Activated CD4-positive, alpha-beta T cell treated with anti-CD3 and anti-CD28 coated beads, Interleukin-2, amount 50 U/mL, for 4 hours (primary cell): ENCODE results near the gene RHOC.
A peak's percentile ranks its signal among the peaks of the same experiment; 100 is the strongest.
"Not testable (repeated sequence)": the region's sequence is repeated elsewhere in the genome, so short reads cannot be mapped to it uniquely, and the experiment has no call there.

Experiments
- DNase-seq, 2 experiments: peaks; one replicate each; pipeline ENCODE4 v3.0.0-alpha.2; 2020

Gene RHOC

GRCh38 chr1:112706505-112707220 is at the start of gene RHOC:
TSS of gene RHOC (minus strand) at chr1:112707127. CDS start at chr1:112703799, 3,328 bp downstream.
- DNase-seq: no peak

DNA sequence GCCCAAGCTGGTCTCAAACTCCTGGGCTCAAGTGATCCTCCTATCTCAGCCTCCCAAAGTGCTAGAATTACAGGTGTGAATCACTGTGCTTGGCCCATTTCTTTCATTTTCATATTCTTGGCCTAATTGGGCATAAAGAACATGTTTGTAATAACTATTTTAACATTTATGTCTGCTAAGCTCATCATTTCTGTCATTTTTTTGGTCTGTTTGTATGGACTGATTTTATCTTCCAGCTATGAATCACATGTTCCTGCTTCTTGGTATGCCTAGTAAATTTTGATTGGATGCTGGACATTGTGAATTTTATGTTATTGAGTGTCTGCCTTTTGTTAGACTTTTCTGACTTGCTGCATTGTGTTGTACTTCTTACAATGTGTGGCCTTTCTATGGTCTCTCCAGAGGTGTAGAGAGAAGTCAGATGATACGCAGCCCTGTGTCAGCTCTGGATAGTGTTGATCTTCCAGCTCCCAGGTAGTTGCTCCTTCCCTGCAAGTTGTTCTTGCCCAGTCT is 47.2 kb upstream of the RHOC start:
- DNase-seq: no peak

GRCh38 chr1:112748396-112748795 is 41.5 kb upstream of the RHOC start:
- DNase-seq: no peak

- no peak for DNase-seq
These were observed 37.2 kb upstream of the RHOC start for GRCh38 chr1:112744009-112744578.

DNA sequence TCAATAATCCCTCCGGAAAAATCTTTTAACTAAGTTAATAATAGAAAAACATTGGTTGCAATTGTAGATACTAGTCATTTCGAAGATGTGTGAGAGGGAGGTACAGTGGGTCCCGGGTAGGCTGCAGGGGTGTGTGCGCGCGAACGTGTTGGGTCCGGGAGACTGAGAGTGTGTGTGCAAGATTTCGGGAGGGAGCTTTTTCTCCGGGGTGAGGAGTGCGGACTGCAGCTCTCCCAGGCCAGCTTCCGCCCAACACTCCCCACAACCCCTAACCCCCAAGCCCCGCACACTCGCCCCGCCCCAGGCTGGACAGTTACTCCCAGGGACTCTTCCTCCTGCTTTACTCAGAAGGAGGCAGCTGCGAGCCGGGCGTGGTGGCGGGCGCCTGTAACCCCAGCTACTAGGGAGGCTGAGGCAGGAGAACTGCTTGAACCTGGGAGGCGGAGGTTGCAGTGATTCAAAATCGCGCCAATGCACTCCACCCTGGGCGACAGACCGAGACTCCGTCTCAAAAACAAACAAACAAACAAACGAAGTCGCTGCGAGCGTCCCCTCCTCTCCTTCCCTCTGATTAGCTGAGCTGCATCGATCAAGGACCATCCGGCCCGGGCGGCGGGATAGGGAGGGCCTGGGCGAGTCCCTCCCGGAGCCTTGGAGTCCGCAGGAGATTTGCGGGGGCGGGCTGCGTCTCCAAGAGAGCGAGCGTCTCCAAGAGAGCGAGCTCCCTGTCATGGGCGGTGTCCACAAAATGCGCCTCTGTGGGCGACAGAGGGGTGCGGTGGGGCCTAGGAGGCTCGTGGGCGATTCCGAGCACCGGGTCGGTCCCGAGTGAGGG is 36.5 kb upstream of the RHOC start:
- no peak for DNase-seq

- DNase-seq: no peak
These were observed 30.6 kb upstream of the RHOC start for GRCh38 chr1:112737573-112737972.

- DNase-seq: no peak
These were observed 28.8 kb upstream of the RHOC start for GRCh38 chr1:112735752-112736151.

DNA sequence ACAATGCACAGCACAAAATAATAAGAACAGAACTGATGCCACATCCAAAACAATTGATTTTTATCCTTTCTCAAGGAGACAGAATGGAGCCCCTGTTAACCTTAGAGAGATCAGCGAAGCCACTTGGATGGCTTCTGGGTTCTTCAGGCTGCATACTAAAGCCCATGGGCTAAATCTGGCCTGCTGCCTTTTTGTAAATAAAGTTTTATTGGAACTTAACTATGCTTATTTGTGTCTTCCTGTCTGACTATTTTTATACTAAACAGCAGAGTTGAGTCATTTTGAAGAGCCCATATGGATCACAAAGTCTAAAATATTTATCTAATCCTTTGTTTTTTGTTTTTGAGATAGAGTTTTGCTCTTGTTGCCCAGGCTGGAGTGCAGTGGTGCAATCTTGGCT is 24.5 kb upstream of the RHOC start:
- DNase-seq: no peak

DNA sequence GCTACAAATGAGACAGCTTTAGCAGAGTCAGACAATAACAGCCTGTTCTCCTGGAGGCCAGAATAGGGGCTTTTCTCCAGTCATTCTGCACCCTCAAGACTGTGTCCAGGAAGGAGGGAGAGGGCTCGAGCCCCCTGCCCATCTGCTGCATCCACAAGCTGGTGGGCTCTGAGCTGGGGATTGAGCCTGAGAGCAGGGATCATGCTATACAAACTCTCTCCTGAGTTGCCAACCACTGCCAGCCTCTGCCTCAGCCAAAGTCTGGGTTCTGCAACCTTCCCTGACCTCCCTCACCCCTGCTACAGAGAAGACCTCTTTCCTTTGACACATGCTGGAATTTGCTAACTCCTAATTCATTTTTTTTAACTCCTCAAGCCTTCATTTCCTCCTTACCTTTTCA is 23.0 kb upstream of the RHOC start:
- no peak for DNase-seq

GRCh38 chr1:112729011-112729410 is 22.1 kb upstream of the RHOC start:
- not testable (repeated sequence) for DNase-seq

DNA sequence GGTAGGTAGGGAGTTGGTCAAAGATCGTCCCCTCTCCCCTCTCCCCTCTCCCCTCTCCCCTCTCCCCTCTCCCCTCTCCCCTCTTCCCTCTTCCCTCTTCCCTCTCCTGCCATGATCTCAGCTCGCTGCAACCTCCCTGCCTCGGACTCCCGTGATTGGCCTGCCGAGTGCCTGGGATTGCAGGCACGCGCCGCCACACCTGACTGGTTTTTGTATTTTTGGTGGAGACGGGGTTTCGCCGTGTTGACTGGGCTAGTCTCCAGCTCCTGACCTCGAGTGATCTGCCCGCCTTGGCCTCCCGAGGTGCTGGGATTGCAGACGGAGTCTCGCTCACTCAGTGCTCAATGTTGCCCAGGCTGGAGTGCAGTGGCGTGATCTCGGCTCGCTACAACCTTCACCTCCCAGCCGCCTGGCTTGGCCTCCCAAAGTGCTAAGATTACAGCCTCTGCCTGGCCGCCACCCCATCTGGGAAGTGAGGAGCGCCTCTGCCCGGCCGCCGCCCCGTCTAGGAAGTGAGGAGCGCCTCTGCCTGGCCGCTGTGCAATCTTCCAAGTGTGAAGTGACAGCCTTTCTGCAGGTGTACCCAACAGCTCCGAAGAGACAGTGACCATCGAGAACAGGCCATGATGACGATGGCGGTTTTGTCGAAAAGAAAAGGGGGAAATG is 21.5 kb upstream of the RHOC start:
- DNase-seq: not testable (repeated sequence)

DNA sequence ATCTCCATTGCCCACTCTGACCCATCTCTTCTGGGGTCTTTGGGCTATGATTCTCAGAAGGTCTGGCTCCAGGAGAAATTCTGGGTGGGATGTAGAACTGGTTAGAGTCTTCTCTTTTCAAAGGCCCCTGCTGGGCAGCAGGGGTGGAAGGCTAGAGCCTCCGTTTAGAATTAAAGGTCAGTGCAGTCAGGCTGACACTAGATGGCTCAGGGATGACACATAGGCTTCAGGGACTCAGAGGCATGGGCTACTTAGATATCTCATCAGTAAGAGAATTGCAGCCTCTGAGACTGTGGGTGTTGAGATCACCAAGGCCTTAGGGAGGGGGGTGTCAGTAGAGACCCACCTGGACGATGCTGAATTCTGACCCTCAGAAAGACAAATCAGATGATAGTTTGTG is 20.8 kb upstream of the RHOC start:
- DNase-seq: no peak

- DNase-seq: not testable (repeated sequence)
These were observed 17.3 kb upstream of the RHOC start for GRCh38 chr1:112724240-112724639.

DNA sequence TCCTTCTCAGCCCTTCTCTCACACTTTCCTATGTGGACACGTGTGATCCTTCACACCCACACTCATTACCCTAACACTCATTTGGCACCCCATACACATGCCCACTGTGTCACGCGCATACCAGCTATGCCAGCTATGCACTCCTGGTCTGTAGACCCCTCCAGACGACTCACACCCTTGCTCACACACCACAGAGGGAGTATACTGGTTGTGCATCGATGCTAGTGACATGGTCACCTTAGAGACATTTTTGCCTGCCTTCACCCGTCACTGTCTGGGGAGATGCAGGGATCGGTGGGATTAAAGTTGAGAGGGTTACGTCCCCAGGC is 16.5 kb upstream of the RHOC start:
- DNase-seq: no peak

DNA sequence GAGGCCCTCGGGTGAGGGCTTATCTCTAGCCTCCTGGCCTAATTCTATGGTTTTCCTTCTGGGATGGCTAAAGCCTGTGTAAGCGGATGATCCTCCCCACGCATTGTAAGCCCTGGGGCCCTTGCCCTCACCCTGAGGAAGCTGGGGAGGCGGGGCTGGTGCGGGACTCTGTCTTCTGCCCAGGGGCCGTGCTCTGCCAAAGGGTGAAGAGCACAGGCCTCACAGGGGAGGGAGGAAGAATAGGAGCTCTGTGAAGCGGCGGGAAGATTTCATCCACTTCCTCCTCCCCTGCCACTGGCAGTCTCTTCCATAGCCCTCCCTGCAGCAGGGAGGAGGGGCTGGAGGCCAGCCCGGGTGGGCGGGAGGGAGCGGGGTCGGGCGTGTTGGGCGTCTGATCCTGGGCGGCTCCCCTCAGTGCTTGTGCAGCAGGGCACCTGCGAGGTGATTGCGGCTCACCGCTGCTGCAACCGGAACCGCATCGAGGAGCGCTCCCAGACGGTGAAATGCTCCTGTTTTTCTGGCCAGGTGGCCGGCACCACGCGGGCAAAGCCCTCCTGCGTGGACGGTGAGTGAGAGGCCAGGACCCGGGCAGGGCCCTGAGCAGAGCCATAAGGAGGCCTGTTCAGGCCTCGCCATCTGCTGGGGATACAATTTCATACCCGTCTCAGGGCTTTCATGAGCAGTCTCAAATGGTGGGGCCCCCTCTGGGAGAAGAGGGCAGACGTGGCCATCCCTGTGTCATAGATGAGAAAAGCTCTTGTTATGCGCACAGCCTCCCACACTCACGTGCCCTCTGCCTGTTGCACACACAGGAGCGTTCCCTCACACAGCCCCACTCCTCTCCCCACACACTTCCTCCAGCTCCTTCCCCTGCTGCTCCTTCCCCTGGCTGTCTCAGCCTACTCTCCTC is 15.9 kb upstream of the RHOC start:
- no peak for DNase-seq

- DNase-seq: no peak
These were observed 15.1 kb upstream of the RHOC start for GRCh38 chr1:112721966-112722524.

GRCh38 chr1:112721294-112721693 is 14.4 kb upstream of the RHOC start:
- not testable (repeated sequence) for DNase-seq

DNA sequence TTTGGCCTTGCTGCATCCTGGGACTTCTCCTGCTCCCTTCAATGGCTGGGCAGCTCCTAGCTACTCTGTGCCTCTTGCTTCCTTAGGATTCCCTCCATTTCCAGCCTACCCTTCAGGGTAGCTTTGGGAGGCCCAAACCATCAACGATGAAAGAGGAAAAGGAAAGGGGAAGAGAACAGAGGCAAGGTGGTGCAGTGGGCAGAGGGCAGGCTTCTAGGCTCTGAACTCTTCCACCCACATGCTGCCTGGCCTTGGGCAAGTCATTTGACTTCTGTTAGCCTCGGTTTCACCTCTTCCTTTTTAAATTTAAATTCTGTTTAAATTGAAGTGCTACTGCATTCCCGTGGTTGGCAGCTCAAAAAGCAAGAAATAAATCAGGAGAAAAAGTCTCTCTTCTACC is 13.9 kb upstream of the RHOC start:
- no peak for DNase-seq

- DNase-seq: no peak
These were observed 12.8 kb upstream of the RHOC start for GRCh38 chr1:112719706-112720105.

- DNase-seq: peak; percentile 65
These were observed 11.9 kb upstream of the RHOC start for GRCh38 chr1:112718691-112719418.

DNA sequence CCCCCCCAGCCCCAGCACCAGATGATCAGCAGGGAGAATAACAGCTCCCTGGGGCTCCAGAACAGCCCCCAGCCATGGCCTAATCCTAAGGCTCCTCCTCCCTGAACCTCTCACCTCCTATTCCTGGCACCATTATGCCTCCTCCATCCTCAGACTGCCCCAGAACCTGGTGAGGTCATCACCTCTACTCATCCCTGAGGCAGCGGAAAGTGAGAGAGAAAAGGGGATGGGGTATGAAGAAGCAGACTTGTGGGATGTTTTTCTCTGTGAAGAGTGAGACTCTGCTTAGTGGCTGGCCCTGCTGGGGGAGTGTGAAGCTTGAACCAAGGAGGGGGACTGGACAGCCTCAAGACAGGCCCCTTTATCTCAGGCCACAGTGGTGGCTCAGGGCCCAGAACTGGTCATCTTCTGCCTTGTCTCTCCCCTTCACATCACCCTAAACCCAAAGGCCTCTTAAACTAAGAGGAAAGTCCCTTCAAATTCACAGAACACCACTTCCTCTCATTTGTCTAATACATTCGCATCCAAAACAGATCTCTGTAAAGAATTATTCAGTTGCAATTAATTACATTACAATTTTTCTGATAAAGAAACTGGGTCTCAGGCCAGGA is 10.4 kb upstream of the RHOC start:
- DNase-seq: no peak
